WERI-Rb-1 (cell line): Measurements from ENCODE around the gene LARGE1.

ENCODE experiments used
- DNase-seq: peaks from one replicate; pipeline ENCODE4 v3.0.0-alpha.2; 2020
- H3K27ac ChIP-seq: fragments of 250-450 bp; sonication (Bioruptor Pico); 2 replicates; pipeline ENCODE4 v1.5.1; 2020; ENCODE audit warnings: mild to moderate bottlenecking, moderate library complexity
- H3K27me3 ChIP-seq: fragments of 250-450 bp; sonication (Bioruptor Pico); 2 replicates; pipeline ENCODE4 v1.5.1; 2021; ENCODE audit warnings: mild to moderate bottlenecking, low read depth, moderate library complexity; ENCODE audit not compliant: insufficient read depth, severe bottlenecking
- H3K36me3 ChIP-seq: fragments of 250-450 bp; sonication (Bioruptor Pico); 2 replicates; pipeline ENCODE4 v1.5.1; 2020; ENCODE audit warnings: mild to moderate bottlenecking, moderate library complexity
- H3K4me3 ChIP-seq: 2 replicates; pipeline ENCODE4 v1.5.1; 2011; ENCODE audit warnings: low read depth, mild to moderate bottlenecking, control low read depth, low read length
- H3K9me3 ChIP-seq: fragments of 250-450 bp; sonication (Bioruptor Pico); 2 replicates; pipeline ENCODE4 v1.5.1; 2021; ENCODE audit warnings: mild to moderate bottlenecking, moderate library complexity; ENCODE audit not compliant: severe bottlenecking
- TF ChIP-seq, protein P1 (sequence below): IDR thresholded peaks from 2 replicates; pipeline ENCODE4 v1.5.1; 2011; ENCODE audit warnings: low read depth, mild to moderate bottlenecking, control low read depth, inconsistent platforms, low read length

The LARGE1 gene

GRCh38 chr22:33326540-33327295 is 593.6 kb downstream of the LARGE1 start:
- no peak overlapping the region for H3K4me3 ChIP-seq
- no peaks in the 10 kb centered on the region for H3K9me3 ChIP-seq
- no peak overlapping the region for H3K27ac ChIP-seq
- no peak for DNase-seq
- no peaks in the 10 kb centered on the region for H3K27me3 ChIP-seq
- no peaks in the 10 kb centered on the region for H3K36me3 ChIP-seq
- TF ChIP-seq, protein P1, sequence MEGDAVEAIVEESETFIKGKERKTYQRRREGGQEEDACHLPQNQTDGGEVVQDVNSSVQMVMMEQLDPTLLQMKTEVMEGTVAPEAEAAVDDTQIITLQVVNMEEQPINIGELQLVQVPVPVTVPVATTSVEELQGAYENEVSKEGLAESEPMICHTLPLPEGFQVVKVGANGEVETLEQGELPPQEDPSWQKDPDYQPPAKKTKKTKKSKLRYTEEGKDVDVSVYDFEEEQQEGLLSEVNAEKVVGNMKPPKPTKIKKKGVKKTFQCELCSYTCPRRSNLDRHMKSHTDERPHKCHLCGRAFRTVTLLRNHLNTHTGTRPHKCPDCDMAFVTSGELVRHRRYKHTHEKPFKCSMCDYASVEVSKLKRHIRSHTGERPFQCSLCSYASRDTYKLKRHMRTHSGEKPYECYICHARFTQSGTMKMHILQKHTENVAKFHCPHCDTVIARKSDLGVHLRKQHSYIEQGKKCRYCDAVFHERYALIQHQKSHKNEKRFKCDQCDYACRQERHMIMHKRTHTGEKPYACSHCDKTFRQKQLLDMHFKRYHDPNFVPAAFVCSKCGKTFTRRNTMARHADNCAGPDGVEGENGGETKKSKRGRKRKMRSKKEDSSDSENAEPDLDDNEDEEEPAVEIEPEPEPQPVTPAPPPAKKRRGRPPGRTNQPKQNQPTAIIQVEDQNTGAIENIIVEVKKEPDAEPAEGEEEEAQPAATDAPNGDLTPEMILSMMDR = no peak

DNA sequence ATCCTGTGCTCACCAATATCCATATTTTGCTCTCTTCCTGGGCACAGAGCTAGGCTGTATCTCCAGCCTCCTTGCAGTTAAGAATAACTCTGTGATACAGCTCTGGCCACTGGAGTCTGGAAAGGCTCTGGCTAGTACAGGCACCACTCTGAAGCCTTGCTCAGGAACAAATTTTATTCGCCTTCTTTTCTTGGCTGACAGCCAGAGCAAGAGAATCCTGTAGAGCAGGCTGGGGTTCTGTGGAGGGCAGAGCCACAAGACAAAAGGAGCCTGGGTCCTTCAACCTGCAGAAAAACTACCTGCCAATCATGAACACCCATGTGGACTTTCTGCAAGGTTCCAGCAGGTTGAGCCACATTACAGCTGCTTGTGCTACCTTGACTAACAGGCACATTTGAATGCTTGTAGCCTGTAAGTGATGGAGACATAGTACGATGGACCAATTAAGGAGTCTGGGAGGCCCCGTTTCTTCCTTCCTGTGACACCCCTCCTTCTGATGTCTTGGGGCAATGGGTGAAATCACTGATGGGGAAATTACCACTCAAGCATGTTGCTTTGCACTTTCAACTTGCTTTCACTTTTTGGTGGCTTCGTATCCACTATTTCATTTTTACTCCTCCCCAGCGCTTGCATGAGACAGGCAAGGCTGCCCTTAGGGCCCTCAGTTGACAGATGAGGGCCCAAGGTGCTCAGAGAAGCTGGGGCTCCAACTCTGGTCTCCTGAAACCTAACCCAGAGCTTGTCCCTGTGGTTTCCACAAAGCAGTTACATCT is 594.9 kb downstream of the LARGE1 start:
- DNase-seq = no peak

GRCh38 chr22:33324228-33324627 is 596.0 kb downstream of the LARGE1 start:
- TF ChIP-seq, protein P1 = no peak
- no peak overlapping the region for H3K27ac ChIP-seq
- no peak for DNase-seq
- H3K27me3 ChIP-seq = no peaks in the 10 kb centered on the region
- no peak overlapping the region for H3K4me3 ChIP-seq
- no peaks in the 10 kb centered on the region for H3K36me3 ChIP-seq
- H3K9me3 ChIP-seq = no peaks in the 10 kb centered on the region

More for the DNA sequence above, 594.9 kb downstream of the LARGE1 start:
- TF ChIP-seq, protein P1 = no peak
- Histone ChIP-seq H3K27ac (no peak overlapping the region), H3K36me3 (no peaks in the 10 kb centered on the region), H3K9me3 (no peaks in the 10 kb centered on the region), H3K27me3 (no peaks in the 10 kb centered on the region), H3K4me3 (no peak overlapping the region)

DNA sequence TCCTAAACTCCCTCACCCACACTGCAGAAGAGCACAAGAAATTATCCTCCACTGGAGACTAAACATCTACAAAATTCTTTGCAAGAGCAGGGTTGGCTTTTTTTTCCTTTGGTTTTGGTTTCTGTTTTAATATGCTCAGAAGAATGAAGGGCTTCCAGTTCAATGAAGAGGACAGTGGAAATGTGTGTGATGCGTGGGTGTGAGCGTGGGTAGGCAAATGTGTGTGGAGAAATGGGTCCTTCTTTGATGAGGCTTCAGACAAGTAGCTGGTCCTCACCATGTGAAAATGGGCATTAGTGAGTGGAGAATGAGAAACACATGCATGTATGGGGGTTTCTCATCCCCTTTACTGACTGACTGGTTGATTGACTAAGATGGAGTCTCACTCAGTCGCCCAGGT is 598.8 kb downstream of the LARGE1 start:
- no peak for DNase-seq
- no peaks in the 10 kb centered on the region for H3K27me3 ChIP-seq
- TF ChIP-seq, protein P1 = no peak
- H3K9me3 ChIP-seq = no peaks in the 10 kb centered on the region
- H3K4me3 ChIP-seq = no peak overlapping the region
- no peaks in the 10 kb centered on the region for H3K36me3 ChIP-seq
- H3K27ac ChIP-seq = no peak overlapping the region

DNA sequence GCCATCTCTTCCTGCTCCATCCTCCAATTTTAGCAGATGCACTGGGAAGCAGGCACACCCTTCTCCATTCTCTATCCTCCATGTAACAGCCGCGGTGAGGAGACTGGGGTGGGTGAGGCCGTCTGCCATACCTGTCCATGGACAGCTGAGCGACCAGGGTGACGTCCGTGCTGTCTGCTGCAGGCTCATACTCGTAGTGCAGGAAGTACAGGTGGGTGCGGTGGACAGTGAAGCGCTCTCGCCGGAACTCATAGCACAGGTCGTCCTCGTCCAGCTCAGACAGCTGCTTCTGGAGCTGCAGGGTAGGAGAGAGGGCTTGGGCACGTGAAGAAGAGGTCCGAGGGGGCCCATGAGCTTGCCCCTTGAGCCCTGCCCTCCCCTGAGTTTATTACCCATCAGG is 604.3 kb downstream of the LARGE1 start:
- Histone ChIP-seq H3K36me3 (no peaks in the 10 kb centered on the region), H3K9me3 (no peaks in the 10 kb centered on the region), H3K27ac (no peak overlapping the region), H3K27me3 (no peaks in the 10 kb centered on the region), H3K4me3 (no peak overlapping the region)
- no peak for DNase-seq
- TF ChIP-seq, protein P1 = no peak
